ENCODE measurements around the gene DHX30.
"Not testable (repeated sequence)": the region's sequence is repeated elsewhere in the genome, so short reads cannot be mapped to it uniquely, and the experiment has no call there.

Gene DHX30

GRCh38 chr3:47802734-47803479 is at the start of gene DHX30:
Gene DHX30, plus strand, starts transcription at chr3:47803138. Its CDS starts 7,546 bp downstream, at chr3:47810684.
- H3K4me3 ChIP-seq (ENCODE audit: low read depth in 1 of 2, low read length in 1 of 2), result peak within 1 kb of the TSS; percentile 79 to 81
- peaks cover 11% of the 10 kb centered on the region for H3K36me3 ChIP-seq
- H3K27me3 ChIP-seq, result no peaks in the 10 kb centered on the region
- H3K27ac ChIP-seq, result peak within 1 kb of the TSS; percentile 90
- H3K4me1 ChIP-seq (ENCODE audit: control insufficient read depth in 1 of 2, insufficient read depth in 1 of 2, low read depth in 1 of 2, low read length in 1 of 2), result peaks cover 13% of the 10 kb centered on the region in 2 experiments
- no peak for TF ChIP-seq CTCF (IDR thresholded peaks at IDR 0.05)
- H3K9me3 ChIP-seq, result no peaks in the 10 kb centered on the region

- no peaks in the 10 kb centered on the region for H3K4me1 ChIP-seq (ENCODE audit: control insufficient read depth in 1 of 2, insufficient read depth in 1 of 2, low read depth in 1 of 2, low read length in 1 of 2)
- peaks cover 17% of the 10 kb centered on the region for H3K36me3 ChIP-seq
- no peak overlapping the region for H3K27ac ChIP-seq
- H3K27me3 ChIP-seq, result no peaks in the 10 kb centered on the region
- no peak overlapping the region for H3K4me3 ChIP-seq (ENCODE audit: low read depth in 1 of 2, low read length in 1 of 2)
- no peaks in the 10 kb centered on the region for H3K9me3 ChIP-seq
- no peak for TF ChIP-seq CTCF (IDR thresholded peaks at IDR 0.05)
Observed at GRCh38 chr3:47758261-47759025, 44.5 kb upstream of the DHX30 start.

- H3K9me3 ChIP-seq; H3K4me3 ChIP-seq (ENCODE audit: low read depth in 1 of 2, low read length in 1 of 2); H3K4me1 ChIP-seq (ENCODE audit: control insufficient read depth in 1 of 2, insufficient read depth in 1 of 2, low read depth in 1 of 2, low read length in 1 of 2); H3K27ac ChIP-seq; H3K27me3 ChIP-seq: not testable (repeated sequence)
- H3K36me3 ChIP-seq, result peaks cover 24% of the 10 kb centered on the region
Observed at GRCh38 chr3:47760207-47760606, 42.7 kb upstream of the DHX30 start.

- Histone ChIP-seq H3K27me3 (no peaks in the 10 kb centered on the region), H3K4me3 (ENCODE audit: low read depth in 1 of 2, low read length in 1 of 2) (no peak overlapping the region), H3K36me3 (peaks cover 28% of the 10 kb centered on the region)
Observed at GRCh38 chr3:47761046-47761445, 41.9 kb upstream of the DHX30 start.

GRCh38 chr3:47762233-47762632 is 40.7 kb upstream of the DHX30 start:
- Histone ChIP-seq H3K36me3 (peaks cover 25% of the 10 kb centered on the region), H3K27me3 (no peaks in the 10 kb centered on the region), H3K27ac (no peak overlapping the region), H3K9me3 (no peaks in the 10 kb centered on the region), H3K4me3 (ENCODE audit: low read depth in 1 of 2, low read length in 1 of 2) (no peak overlapping the region), H3K4me1 (ENCODE audit: control insufficient read depth in 1 of 2, insufficient read depth in 1 of 2, low read depth in 1 of 2, low read length in 1 of 2) (no peaks in the 10 kb centered on the region)
- no peak for TF ChIP-seq CTCF (IDR thresholded peaks at IDR 0.05)

More at GRCh38 chr3:47761046-47761445, 41.9 kb upstream of the DHX30 start:
- no peak for TF ChIP-seq CTCF (IDR thresholded peaks at IDR 0.05)
- Histone ChIP-seq H3K4me1 (ENCODE audit: control insufficient read depth in 1 of 2, insufficient read depth in 1 of 2, low read depth in 1 of 2, low read length in 1 of 2) (no peaks in the 10 kb centered on the region), H3K9me3 (no peaks in the 10 kb centered on the region), H3K27ac (no peak overlapping the region)

- H3K4me1 ChIP-seq (ENCODE audit: control insufficient read depth in 1 of 2, insufficient read depth in 1 of 2, low read depth in 1 of 2, low read length in 1 of 2), result no peaks in the 10 kb centered on the region
- no peaks in the 10 kb centered on the region for H3K9me3 ChIP-seq
- no peak for TF ChIP-seq CTCF (IDR thresholded peaks at IDR 0.05)
- H3K27ac ChIP-seq, result no peak overlapping the region
- H3K27me3 ChIP-seq, result no peaks in the 10 kb centered on the region
- no peak overlapping the region for H3K4me3 ChIP-seq (ENCODE audit: low read depth in 1 of 2, low read length in 1 of 2)
- H3K36me3 ChIP-seq, result peaks cover 22% of the 10 kb centered on the region
Observed at GRCh38 chr3:47766186-47766585, 36.8 kb upstream of the DHX30 start.
